ENCODE measurements around the gene CDC42BPB.

Gene CDC42BPB

GRCh38 chr14:102911991-102912761, 145.2 kb downstream of the CDC42BPB start:
- no peak for DNase-seq (ENCODE audit: low spot score)

DNA sequence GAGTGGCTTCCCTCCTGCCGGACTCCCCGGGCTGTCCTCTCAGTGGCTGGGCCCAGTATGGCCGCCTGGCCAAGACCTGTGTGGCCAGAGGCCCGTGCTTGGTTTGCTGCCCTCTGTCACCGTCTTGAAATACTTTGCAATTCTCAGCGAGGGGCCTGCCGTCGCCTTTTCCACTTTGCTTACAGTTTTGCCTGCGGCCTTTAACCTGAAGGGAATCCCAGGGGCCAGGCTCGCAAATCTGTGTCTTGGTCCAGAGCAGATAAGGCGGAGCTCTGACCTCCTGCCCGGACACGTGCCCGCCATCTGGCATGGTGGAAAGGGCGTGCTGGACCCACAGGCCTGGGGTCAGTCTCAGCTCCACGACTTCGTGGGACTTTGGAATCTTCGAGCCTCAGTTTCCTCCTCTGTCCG, 145.8 kb downstream of the CDC42BPB start:
- no peak for DNase-seq (ENCODE audit: low spot score)

- DNase-seq (ENCODE audit: low spot score), result no peak
Measured at GRCh38 chr14:102910442-102910841, 146.9 kb downstream of the CDC42BPB start.

- DNase-seq (ENCODE audit: low spot score), result no peak
Measured at GRCh38 chr14:102909911-102910310, 147.4 kb downstream of the CDC42BPB start.

DNA sequence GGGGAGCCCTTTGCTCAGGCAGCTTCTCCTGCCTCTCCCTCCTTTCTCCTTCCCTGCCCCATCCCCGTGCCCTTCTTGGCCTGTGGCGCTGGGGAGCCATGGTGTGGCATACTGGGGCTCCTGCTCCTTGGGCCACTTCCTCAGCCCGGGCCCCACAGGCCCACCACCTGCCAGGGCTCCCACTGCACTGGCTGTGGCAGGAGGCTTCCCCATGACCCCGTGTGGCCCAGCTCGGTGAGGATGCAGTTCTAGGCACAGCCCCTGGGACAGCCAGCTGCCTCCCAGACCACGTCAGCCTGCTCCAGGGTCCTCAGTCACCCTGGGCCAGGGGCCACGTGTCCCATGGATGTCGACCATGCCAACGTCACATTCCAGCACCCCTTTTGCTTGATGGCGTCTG, 147.9 kb downstream of the CDC42BPB start:
- DNase-seq (ENCODE audit: low spot score), result no peak

DNA sequence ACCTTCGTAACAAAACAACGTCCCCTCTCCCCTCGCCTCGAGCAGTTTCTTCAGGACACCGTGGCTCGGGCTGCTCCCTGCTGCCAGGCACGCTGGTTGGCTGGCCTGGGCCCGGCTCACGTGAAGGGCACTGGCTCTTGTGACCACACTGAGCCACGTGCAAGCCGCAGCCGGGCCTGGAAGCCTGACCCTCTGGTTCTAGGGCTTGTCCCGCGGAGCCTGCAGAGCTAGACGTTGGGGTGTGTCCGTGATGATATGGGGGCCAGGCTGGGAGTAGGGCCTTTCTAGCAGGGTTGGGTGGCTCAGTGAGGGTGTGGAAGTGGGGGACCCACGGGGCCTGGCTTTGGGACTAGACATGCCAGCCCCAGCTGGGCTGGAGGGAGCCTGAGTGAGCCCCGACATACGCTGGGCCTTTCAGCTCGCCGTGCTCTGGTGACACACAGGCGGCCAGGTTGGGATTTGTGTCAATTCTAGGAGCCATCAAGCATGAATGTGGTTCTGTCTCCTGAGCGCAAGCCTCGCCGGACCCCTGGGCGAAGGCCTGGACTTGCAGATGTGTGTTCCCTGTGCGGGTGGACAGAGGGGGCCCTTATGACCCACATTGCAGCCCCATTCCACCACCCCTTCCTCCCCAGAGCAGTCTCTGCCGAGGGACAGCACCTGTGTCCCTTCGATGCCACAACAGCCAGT, 148.4 kb downstream of the CDC42BPB start:
- DNase-seq (ENCODE audit: low spot score), result no peak

DNA sequence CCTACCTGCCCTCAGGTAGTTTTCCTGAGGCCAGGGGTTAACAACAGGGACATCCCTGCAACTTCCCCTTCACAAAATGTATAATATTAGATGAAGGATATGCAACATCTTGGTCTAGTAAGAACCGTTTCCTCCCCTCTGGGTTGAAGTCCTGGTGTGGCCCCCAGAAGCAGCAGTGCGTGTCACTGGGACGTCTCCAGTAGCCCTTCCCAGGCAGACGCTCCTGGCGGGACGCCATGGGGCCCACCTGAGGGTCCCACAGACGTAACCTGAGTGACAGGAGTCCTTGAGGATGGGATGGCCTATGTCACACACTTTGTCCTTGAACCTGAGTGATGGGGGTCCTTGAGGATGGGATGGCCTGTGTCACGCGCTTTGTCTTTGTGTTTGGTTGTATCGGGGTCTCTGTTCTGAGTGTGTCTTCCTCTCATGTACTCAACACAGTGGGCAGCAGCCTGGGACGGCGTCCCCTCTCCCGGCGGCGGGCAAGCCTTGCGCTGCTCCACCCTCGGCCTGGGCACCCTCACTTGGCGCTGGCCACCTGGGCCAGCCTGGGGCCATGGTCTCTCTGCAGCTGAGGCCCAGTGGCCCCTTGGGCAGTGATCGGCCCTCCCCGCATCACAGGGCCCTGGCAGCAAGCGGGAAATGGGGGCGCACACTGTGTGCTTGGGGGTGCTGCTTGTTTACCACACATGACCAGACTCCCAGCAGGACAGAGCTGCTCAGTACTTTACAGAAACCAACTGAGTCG, 149.2 kb downstream of the CDC42BPB start:
- DNase-seq (ENCODE audit: low spot score), result no peak

DNA sequence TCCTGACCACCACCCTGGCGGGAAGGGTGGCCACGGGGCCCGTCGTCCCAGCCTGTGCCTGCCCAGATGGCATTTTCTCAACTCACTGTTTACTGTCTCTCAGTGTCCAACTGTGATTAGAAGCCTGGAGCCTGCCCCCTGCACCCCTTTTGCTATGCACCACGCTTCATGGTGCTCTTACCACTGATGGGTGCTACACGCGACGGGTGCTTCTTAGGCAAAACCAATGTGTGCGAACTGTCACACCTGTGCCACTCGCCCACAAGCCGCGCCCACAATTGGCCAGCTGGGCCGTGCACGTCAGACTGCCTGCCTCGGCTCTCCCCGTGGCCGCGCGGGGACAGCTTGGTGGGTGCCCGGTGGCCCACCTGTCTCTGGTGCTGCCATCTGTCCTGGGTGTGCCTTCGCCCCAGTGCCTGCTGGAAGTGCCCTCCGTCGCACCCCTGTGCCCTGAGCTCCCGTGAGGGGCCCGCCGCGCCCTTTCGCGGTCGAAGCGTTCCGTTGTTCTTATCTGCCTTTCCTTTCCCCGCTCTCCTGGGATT, 150.0 kb downstream of the CDC42BPB start:
- no peak for DNase-seq (ENCODE audit: low spot score)

GRCh38 chr14:102906616-102907302, 150.6 kb downstream of the CDC42BPB start:
- no peak for DNase-seq (ENCODE audit: low spot score)

DNA sequence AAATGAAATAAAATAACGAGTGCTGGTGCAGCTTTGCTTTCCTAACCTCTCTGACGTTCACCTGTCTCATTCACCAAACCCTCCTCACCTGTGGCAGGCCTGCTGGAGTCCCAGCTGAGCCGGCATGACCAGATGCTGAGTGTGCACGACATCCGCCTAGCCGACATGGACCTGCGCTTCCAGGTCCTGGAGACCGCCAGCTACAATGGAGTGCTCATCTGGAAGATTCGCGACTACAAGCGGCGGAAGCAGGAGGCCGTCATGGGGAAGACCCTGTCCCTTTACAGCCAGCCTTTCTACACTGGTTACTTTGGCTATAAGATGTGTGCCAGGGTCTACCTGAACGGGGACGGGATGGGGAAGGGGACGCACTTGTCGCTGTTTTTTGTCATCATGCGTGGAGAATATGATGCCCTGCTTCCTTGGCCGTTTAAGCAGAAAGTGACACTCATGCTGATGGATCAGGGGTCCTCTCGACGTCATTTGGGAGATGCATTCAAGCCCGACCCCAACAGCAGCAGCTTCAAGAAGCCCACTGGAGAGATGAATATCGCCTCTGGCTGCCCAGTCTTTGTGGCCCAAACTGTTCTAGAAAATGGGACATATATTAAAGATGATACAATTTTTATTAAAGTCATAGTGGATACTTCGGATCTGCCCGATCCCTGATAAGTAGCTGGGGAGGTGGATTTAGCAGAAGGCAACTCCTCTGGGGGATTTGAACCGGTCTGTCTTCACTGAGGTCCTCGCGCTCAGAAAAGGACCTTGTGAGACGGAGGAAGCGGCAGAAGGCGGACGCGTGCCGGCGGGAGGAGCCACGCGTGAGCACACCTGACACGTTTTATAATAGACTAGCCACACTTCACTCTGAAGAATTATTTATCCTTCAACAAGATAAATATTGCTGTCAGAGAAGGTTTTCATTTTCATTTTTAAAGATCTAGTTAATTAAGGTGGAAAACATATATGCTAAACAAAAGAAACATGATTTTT, 151.9 kb downstream of the CDC42BPB start:
- no peak for DNase-seq (ENCODE audit: low spot score)

DNA sequence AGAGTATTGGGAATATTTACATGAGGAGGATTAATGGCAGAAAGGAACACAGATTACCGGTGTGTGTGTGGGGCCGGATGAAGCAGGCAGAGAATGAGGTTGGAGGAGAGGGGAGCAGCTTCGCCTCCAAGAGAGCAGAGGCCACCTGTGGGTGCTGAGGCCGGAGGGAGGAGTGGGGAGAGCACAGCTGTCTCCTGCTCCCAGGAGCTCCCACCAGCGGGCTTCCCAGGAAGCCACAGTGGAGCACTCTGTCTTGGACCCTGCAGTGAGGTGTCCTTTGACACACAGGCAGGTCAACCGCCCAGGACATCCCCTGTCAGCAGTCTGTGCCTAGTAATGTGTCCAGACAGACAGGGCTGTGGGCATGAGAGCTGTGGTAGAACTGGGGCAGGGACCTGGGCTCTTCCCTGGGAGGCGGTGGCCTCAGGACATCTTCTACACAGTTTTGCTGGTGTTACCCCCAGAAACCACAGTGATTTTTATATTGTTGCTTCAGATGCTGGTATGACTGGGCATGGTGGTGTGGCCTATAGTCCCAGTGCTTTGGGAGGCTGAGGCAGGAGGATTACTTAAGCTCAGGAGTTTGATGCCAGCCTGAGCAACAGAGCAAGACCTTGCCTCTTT, 153.3 kb downstream of the CDC42BPB start:
- no peak for DNase-seq (ENCODE audit: low spot score)

- no peak for DNase-seq (ENCODE audit: low spot score)
Measured at GRCh38 chr14:102903248-102903888, 154.0 kb downstream of the CDC42BPB start.

DNA sequence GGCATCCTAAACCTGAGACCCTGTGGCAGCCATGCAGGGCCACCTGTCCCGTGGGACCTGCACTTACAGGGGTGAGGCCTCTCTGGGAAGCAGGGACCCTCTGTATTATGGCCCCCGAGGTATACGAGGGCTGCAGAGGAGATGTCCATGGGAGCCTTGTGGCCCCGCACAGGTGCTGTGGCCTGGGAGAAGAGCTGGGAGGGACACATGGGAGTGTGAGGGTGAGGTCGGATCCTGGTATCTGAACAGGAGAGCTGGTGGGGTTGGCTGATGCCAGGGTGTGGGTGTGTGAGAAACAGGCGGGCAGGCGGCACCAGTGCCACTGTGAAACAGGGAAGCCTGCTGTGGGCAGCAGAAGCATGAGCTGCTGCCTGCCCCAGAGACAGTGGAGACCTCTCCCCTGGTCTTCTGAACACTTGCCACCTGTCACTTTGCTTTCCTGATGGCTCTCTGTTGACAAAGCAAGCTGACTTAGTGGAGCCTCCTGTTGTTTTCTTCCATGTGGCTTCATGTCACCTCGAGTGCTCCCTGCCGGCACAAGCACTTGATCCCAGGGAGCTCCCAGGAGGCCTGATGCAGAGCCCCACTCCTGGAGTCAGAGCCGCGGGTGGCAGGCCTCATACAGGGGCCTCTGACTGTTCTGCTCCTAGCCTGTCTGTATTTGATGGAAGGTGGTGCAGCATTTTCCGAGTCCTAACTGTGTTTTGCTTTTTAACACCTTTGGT, 154.7 kb downstream of the CDC42BPB start:
- no peak for DNase-seq (ENCODE audit: low spot score)

DNA sequence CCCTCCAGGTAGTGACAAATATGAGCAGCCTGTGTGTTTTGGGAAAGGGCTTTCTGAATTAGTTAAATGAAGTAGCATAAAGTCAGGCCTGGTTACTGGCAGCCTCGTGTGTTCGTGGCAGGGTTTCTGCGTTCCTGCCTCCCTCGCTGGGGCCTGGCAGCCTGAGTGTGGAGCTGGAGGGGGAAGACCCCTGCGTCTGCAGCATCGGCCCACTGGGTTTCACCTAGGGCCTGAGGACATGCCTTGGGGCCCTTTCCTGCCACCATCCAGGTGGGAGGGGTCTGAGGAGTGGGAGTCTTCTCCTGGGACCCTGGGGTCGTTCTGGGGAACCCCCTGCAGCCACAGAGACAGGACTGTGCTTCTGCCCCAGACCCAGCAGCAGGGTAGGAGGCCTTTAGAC, 155.3 kb downstream of the CDC42BPB start:
- DNase-seq (ENCODE audit: low spot score), result no peak

DNA sequence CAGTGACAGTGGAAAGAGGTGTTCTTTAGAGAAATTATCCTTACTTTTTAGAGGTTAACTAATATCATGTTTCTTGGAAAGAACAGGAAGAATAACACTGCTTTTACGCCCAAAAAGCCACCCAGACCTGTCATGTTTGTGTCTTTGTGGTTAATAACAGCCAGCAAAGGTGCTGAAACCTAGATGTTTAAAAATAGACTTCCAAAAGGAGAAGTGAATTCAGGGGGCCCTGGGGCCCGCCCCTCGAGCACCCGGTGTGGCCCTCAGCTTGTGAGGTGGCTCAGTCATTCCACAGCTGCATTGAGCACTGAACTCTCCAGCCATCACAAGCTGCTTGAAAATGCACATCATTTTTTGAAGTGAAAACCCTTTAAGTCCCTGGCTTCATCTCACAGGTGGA, 155.7 kb downstream of the CDC42BPB start:
- no peak for DNase-seq (ENCODE audit: low spot score)

GRCh38 chr14:102900631-102901571, 156.4 kb downstream of the CDC42BPB start:
- no peak for DNase-seq (ENCODE audit: low spot score)

GRCh38 chr14:102899516-102899900, 157.8 kb downstream of the CDC42BPB start:
- no peak for DNase-seq (ENCODE audit: low spot score)
